ENCODE results near the gene PFN3. TPM values are rescaled to one million over a fixed set of nuclear protein-coding genes. Genes with fewer than 3 reads are reported as not detected.

The PFN3 gene
- total and polyA plus RNA-seq, 2 of the 13 experiments (the other 11 are each of a cell fraction or from before 2014, with no cell fraction given) = not detected

GRCh38 chr5:177351392-177352329 lies 48.8 kb downstream of the PFN3 start, which contains the start of gene LMAN2 (continued):
- TF ChIP-seq ZBTB4 (CRISPR knock-in tag; IDR thresholded peaks at IDR 0.05; ENCODE audit: borderline replicate concordance) = peak; percentile 73; the same call in 1 of the 2 replicates
- 0 out of 2 replicates have a peak, but pooled peaks have one; percentile 45 for TF ChIP-seq TEF (CRISPR knock-in tag; IDR thresholded peaks at IDR 0.05)
- peak; percentile 98 for TF ChIP-seq KDM5A (IDR thresholded peaks at IDR 0.05; ENCODE audit: borderline replicate concordance, low read length)
- no peak for TF ChIP-seq MIXL1 (CRISPR knock-in tag; IDR thresholded peaks at IDR 0.05)
- peak; percentile 76; the same call in 1 of the 2 replicates for TF ChIP-seq TFDP1 (CRISPR knock-in tag; IDR thresholded peaks at IDR 0.05; ENCODE audit: borderline replicate concordance)
- TF ChIP-seq SALL1 (CRISPR knock-in tag; IDR thresholded peaks at IDR 0.05) = peak; percentile 44; the same call in 1 of the 2 replicates
- peak; percentile 94 for TF ChIP-seq PBX2 (CRISPR knock-in tag; IDR thresholded peaks at IDR 0.05)
- 0 out of 2 replicates have a peak, but pooled peaks have one; percentile 41 for TF ChIP-seq FOXC1 (CRISPR knock-in tag; IDR thresholded peaks at IDR 0.05; ENCODE audit: borderline replicate concordance)
- TF ChIP-seq JARID2 (CRISPR knock-in tag; IDR thresholded peaks at IDR 0.05; ENCODE audit: insufficient replicate concordance) = no peak
- peak; percentile 83; the same call in 1 of the 2 replicates for TF ChIP-seq POGK (CRISPR knock-in tag; conservative IDR thresholded peaks at IDR 0.05)
- peak; percentile 67 for TF ChIP-seq ERF (CRISPR knock-in tag; IDR thresholded peaks at IDR 0.05)
- TF ChIP-seq ZBTB26 (CRISPR knock-in tag; IDR thresholded peaks at IDR 0.05; ENCODE audit: borderline replicate concordance) = 0 out of 2 replicates have a peak, but pooled peaks have one; percentile 49
- no peak for TF ChIP-seq ZBTB39 (CRISPR knock-in tag; IDR thresholded peaks at IDR 0.05)

All from HepG2 (cell line).